ENCODE measurements around the gene ULK2. TPM values are rescaled to one million over a fixed set of nuclear protein-coding genes. Genes with fewer than 3 reads are reported as not detected.

Gene ULK2
- 1 to 10 TPM; 3.5 to 7.0 TPM for total RNA-seq

DNA sequence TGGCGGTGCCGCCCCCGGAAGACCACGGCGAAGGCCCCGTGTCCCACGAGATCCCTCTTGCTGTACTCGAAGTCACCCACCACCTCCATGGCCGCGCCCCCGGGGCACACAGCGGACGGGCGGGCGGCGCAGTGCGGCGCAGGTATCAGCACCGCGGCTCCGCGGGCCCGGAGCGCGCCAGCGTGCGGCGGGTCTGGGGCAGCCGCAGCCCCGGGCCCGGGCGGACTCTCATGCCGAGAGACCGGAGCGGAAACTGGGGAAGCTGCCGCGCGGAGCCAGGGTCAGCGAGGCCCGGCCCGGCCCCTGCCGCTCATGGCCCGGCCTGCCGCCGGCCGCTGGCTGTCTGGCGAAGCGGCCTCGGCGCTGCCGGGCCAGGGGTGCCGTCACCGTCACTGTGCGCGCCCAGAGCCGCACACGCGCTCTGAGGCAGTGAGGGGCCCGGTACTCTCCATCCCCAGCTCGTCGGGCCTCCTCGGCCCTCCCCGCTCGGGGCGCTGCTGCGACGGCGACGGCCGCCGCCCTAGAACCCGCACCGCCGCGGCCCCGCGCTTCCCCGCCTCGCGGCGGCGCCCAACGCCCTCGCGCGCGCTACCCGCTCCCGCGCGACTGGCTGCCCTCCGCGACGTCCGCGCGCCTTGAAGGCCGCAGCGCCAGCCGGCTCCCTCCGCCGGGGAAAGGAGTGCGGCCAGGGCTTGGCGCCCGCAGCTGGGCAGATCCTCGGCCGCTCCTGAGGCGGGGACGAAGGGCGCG lies at the start of gene ULK2:
ULK2 (minus strand) TSS at position 608 of the 750 bp plus-strand sequence; CDS start at position 89, 519 bp downstream.
- peak within 1 kb of the TSS; percentile 83 for H3K4me3 ChIP-seq
- H3K27me3 ChIP-seq: no peaks in the 10 kb centered on the region
- H3K36me3 ChIP-seq: no peaks in the 10 kb centered on the region
- peak within 1 kb of the TSS; percentile 76 for H3K27ac ChIP-seq
- DNase-seq: peak; percentile 48
- H3K4me1 ChIP-seq: no peaks in the 10 kb centered on the region
- H3K9ac ChIP-seq (ENCODE audit: low read depth in 2 of 2, low read length in 2 of 2): peak within 1 kb of the TSS; percentile 22 to 82
- H3K9me3 ChIP-seq: no peaks in the 10 kb centered on the region
- intact Hi-C loops (cut with DNase I): no loop called here
- TF ChIP-seq, protein P1, sequence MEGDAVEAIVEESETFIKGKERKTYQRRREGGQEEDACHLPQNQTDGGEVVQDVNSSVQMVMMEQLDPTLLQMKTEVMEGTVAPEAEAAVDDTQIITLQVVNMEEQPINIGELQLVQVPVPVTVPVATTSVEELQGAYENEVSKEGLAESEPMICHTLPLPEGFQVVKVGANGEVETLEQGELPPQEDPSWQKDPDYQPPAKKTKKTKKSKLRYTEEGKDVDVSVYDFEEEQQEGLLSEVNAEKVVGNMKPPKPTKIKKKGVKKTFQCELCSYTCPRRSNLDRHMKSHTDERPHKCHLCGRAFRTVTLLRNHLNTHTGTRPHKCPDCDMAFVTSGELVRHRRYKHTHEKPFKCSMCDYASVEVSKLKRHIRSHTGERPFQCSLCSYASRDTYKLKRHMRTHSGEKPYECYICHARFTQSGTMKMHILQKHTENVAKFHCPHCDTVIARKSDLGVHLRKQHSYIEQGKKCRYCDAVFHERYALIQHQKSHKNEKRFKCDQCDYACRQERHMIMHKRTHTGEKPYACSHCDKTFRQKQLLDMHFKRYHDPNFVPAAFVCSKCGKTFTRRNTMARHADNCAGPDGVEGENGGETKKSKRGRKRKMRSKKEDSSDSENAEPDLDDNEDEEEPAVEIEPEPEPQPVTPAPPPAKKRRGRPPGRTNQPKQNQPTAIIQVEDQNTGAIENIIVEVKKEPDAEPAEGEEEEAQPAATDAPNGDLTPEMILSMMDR (IDR thresholded peaks at IDR 0.05): no peak

DNA sequence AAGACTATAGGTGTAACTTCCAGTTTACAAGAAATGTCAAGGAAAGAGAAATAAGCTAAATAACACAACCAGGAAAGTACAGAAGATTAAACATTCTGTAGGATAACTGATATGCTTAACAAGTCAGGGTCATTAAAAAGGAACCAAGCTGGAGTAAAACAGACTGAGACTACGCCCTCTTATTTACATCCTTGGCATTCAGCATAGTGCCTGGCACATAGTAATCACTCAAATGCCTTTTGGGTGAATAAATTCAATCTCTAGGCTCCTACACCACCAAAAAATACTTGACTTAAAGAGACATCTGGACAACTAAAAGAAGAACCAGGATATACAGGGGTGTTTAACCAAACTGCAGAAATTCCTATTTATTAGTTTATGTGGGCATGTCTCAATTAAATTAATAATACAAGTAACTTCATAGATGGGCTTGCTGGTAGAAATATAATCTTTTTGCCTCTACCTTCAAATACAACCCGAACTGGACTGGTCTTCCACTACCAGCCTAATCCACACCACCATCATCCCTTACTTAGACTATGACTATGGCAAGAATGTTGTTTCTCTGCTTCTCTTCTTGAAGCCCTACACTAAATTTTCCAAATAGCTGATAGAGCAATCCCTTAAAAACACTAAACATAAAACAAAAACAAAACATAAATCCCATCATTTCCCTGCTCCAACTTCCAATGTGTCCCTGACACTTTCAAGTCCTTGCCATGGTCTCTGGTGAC lies 47.7 kb upstream of the ULK2 start:
- DNase-seq: no peak
- Histone ChIP-seq H3K9ac (ENCODE audit: low read depth in 2 of 2, low read length in 2 of 2) (no peak overlapping the region), H3K9me3 (no peaks in the 10 kb centered on the region), H3K27ac (no peak overlapping the region), H3K36me3 (peaks cover 5% of the 10 kb centered on the region), H3K27me3 (no peaks in the 10 kb centered on the region), H3K4me1 (no peaks in the 10 kb centered on the region), H3K4me3 (no peak overlapping the region)
- intact Hi-C loops (cut with DNase I): no loop called here
- TF ChIP-seq, protein P1 (IDR thresholded peaks at IDR 0.05): no peak

DNA sequence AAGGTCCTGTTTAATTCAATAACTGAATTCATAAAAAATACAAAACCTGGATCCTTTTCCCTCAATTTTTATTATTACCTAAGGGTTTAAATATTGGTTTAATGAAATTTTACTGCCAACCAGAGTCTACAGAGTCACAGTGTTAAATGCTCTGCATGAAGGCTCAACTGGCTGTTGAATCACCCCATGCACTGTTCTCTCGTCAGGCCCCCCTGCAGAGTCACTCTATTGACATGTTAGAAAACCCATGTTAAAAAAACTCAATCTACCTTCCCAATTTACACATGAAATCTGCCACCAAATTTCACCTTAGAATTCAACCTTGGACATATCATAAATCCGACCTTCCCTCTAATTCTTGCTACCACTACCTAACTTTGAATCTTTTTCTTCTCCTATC lies 43.3 kb upstream of the ULK2 start:
- H3K9me3 ChIP-seq: no peaks in the 10 kb centered on the region
- intact Hi-C loops (cut with DNase I): no loop called here
- H3K27ac ChIP-seq: no peak overlapping the region
- H3K9ac ChIP-seq (ENCODE audit: low read depth in 2 of 2, low read length in 2 of 2): no peak overlapping the region
- H3K4me3 ChIP-seq: no peak overlapping the region
- H3K4me1 ChIP-seq: no peaks in the 10 kb centered on the region
- H3K36me3 ChIP-seq: peaks cover 12% of the 10 kb centered on the region
- TF ChIP-seq, protein P1 (IDR thresholded peaks at IDR 0.05): no peak
- no peak for DNase-seq
- no peaks in the 10 kb centered on the region for H3K27me3 ChIP-seq

DNA sequence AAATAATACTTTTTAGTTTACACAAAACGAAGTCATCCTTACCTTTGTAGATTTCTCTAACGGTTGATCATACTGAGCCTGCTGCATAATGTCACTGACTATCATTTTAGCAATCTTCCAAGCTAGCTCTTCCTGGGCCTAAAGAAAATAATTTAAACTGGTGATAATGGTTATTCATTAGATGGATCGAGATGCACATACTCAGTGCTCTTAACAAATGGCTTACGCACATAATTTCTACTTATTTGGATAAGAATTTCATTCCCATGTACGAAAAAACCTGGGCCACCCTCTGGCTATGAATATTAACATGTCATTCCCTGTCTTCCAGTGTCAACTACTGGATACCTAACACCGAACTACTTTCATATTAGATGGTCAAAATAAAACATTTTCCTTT lies 41.4 kb upstream of the ULK2 start:
- DNase-seq: no peak
- H3K36me3 ChIP-seq: peaks cover 15% of the 10 kb centered on the region
- intact Hi-C loops (cut with DNase I): no loop called here
- H3K9ac ChIP-seq (ENCODE audit: low read depth in 2 of 2, low read length in 2 of 2): no peak overlapping the region
- TF ChIP-seq, protein P1 (IDR thresholded peaks at IDR 0.05): no peak
- no peak overlapping the region for H3K4me3 ChIP-seq
- H3K27ac ChIP-seq: no peak overlapping the region
- H3K9me3 ChIP-seq: no peaks in the 10 kb centered on the region
- no peaks in the 10 kb centered on the region for H3K27me3 ChIP-seq
- no peaks in the 10 kb centered on the region for H3K4me1 ChIP-seq

DNA sequence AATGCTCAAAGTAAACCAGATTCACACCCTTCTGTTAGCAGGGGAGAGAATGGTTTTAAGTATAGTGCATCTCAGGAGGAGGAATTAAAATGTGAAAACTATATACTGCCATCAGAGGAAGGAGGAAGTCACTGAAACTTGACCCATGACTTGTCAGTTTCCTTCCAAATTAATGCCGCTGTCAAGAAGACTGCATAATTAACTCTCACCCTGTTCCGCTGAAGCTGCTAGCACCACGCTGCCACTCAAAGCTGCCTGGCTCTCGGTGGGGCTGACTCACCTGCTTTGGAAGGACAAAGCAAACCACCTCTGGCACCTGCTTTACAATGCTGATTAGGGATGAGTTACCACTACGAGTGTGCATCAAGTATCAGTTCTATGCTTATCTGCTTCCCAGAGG lies 37.8 kb upstream of the ULK2 start:
- TF ChIP-seq, protein P1 (IDR thresholded peaks at IDR 0.05): no peak
- DNase-seq: no peak
- intact Hi-C loops (cut with DNase I): no loop called here
- Histone ChIP-seq H3K9ac (ENCODE audit: low read depth in 2 of 2, low read length in 2 of 2) (no peak overlapping the region), H3K9me3 (no peaks in the 10 kb centered on the region), H3K4me3 (no peak overlapping the region), H3K36me3 (peaks cover 15% of the 10 kb centered on the region), H3K27ac (no peak overlapping the region), H3K27me3 (no peaks in the 10 kb centered on the region), H3K4me1 (no peaks in the 10 kb centered on the region)

Data from colonic mucosa (tissue), 4 donors.